Right cardiac atrium (tissue), 5 donors: Measurements from ENCODE around the gene MORC1. TPM values are rescaled to one million over a fixed set of nuclear protein-coding genes. Genes with fewer than 3 reads are reported as not detected.

Experiments used
- ATAC-seq, 2 donors: fragments of 200-7000 bp; cut with Tn5 transposase; one replicate each; pipeline versions ENCODE4 v1.8.0 to v1.9.1; 2020; ENCODE audit warnings: moderate library complexity in 2 of 2, mild to moderate bottlenecking in 1 of 2
- DNase-seq, 3 donors: peaks; one replicate each; pipeline ENCODE4 v3.0.0-alpha.2; 2020
- H3K27ac ChIP-seq: one replicate; pipeline ENCODE4 v1.5.1; 2013; ENCODE audit warnings: mild to moderate bottlenecking, low read length, control low read depth, moderate library complexity
- H3K27me3 ChIP-seq: one replicate; pipeline ENCODE4 v1.6.1; 2013; ENCODE audit not compliant: control insufficient read depth, insufficient read depth
- H3K4me1 ChIP-seq: one replicate; pipeline ENCODE4 v1.6.1; 2013; ENCODE audit warnings: low read length; ENCODE audit not compliant: control insufficient read depth, insufficient read depth
- H3K4me3 ChIP-seq: one replicate; pipeline ENCODE4 v1.5.1; 2013; ENCODE audit warnings: low read length, control low read depth
- H3K9me3 ChIP-seq: one replicate; pipeline ENCODE4 v1.6.1; 2013; ENCODE audit warnings: low read length; ENCODE audit not compliant: control insufficient read depth
- WGBS: extraction: QIAGEN DNeasy Blood & Tissue Kit; methylation state at CpG from one replicate; pipeline ENCODE4 v1.1.7; 2013; 5-methylcytosine and 5-hydroxymethylcytosine counted together
- intact Hi-C, 4 donors: fragments of 100-400 bp; cut with DNase I; formaldehyde crosslinking; loops; one replicate each; pipeline versions ENCODE4 v1.11.0 to v1.14.0; 2022 to 2023
- polyA plus RNA-seq: library from polyadenylated mRNA; stranded (reverse); fragments of 200-250 nt; gene quantifications from one replicate; pipeline ENCODE4 v1.2.3, GENCODE V29; 2013
- total RNA-seq, 4 donors: library from RNA; stranded (reverse); fragmentation: NEBNext Ultra II Directional; extraction: Animal tissue kit (Norgen Biotek cat#: 25700); gene quantifications; one replicate each; pipeline ENCODE4 v1.2.1, GENCODE V29; 2021
- donor health status: healthy with polysubstance abuse.
- donor health status: DM: no; HTN: yes; CAD: no.
- donor health status: DM: no; HTN: no; CAD: no.
- donor health status: DM: no; HTN: yes; CAD: no; lungs with severe emphysema.
- donor health status: DM: yes; HTN: yes; CAD: no.

MORC1 gene
- total and polyA plus RNA-seq, 5 donors = not detected

DNA sequence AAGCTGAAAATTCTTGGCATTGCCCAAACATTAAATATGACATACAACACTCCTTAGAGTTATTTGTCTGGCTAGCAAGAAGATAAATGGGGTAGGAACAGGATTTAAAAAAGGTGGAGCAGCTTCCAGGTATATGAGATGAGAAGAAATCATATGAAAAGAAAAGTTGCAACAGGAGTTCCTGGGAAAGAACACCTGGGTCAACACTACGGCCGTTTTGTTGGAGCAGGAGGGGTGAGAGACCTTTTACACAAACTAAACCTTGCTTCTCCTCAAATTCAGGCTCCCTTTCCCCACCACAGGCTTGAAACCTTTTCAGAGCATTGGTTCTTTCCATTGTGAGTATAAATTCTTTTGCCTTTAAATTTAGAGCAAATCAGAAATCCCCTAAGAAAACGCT, 145.5 kb downstream of the MORC1 start:
- H3K9me3 ChIP-seq = no peaks in the 10 kb centered on the region
- H3K4me1 ChIP-seq = no peaks in the 10 kb centered on the region
- no peak overlapping the region for H3K4me3 ChIP-seq
- intact Hi-C loops = no loop called here
- no peak overlapping the region for H3K27ac ChIP-seq
- DNase-seq (no peak), ATAC-seq (no peak)
- no peaks in the 10 kb centered on the region for H3K27me3 ChIP-seq
- WGBS = 83% methylated on average over 3 of the region's 3 CpGs

DNA sequence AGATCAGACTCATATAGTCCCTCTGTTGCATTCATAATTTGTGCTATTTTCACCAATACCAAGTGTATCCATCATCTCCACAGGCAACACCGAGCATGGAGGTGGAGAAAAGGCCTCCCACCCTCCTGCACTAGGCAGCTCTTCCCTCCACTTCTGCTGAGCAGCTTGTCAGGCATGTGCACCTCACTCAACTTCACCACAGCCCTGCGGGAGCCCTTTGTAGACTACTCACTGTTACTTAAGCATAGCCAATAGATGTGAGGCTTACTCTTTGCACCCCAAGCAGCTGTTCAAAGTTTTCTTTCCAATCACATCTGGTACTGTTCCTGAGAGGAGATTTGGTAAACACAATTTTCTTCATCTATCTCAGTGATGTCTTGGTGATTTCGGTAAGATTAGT, 147.4 kb downstream of the MORC1 start:
- Histone ChIP-seq H3K9me3 (no peaks in the 10 kb centered on the region), H3K27me3 (no peaks in the 10 kb centered on the region), H3K4me3 (no peak overlapping the region), H3K4me1 (no peaks in the 10 kb centered on the region), H3K27ac (no peak overlapping the region)
- ATAC-seq (no peak), DNase-seq (no peak)
- intact Hi-C loops = no loop called here
- WGBS = 57% methylated on average over 3 of the region's 3 CpGs

- Histone ChIP-seq H3K4me3 (no peak overlapping the region), H3K27ac (no peak overlapping the region), H3K4me1 (no peaks in the 10 kb centered on the region), H3K9me3 (no peaks in the 10 kb centered on the region), H3K27me3 (no peaks in the 10 kb centered on the region)
- intact Hi-C loops = no loop called here
- DNase-seq (no peak), ATAC-seq (no peak)
- 88% methylated on average over 3 of the region's 3 CpGs for WGBS
These were observed 151.2 kb downstream of the MORC1 start for GRCh38 chr3:108966773-108967172.

DNA sequence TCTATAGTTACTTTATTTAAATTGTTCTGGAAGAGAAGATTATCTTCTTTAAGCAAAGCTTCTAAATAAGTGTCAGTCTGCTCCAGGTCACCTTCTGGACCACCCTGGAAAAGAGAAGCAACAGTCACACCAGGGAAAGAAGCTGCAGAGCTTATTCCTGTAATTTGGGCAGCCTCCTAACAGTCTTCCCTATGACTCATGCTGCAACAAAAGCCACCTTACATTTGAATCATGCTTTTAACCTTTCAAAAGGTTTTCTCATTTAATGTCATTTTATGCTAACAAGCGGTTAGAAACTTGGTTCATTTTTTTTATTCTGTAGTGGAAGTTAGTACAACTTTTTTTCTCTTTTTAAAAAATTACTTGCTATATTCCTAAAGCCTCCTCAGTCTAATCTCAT, 158.9 kb downstream of the MORC1 start:
- H3K4me1 ChIP-seq = no peaks in the 10 kb centered on the region
- 87% methylated on average over 1 of the region's 1 CpG for WGBS
- H3K4me3 ChIP-seq = no peak overlapping the region
- H3K27ac ChIP-seq = no peak overlapping the region
- intact Hi-C loops = no loop called here
- DNase-seq (no peak), ATAC-seq (no peak)
- no peaks in the 10 kb centered on the region for H3K9me3 ChIP-seq
- H3K27me3 ChIP-seq = no peaks in the 10 kb centered on the region

DNA sequence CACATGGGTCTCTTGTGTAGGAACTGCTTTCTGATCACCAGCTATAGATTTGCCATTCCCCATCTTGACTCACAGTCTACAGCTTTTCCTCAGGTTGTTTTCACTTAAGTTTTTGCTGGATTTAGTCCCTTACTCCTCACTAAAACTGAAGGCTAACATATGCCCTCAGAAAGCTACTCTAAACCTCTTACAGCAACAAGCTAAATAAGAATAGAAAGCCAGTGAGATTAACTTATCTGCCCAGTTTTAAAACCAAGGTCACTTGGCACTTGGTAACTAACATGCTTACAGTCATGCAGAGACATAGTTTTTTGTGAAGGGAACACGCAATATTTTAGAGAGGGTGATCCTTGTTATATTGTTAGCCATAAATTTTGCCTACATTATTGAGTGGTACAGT, 164.2 kb downstream of the MORC1 start, which contains the start of gene GUCA1C:
Gene GUCA1C, minus strand, starts transcription at position 180 of the 400 bp plus-strand sequence. Its CDS starts 117 bp downstream, at position 63.
- DNase-seq (no peak), ATAC-seq (no peak)
- Histone ChIP-seq H3K4me3 (no peak within 1 kb of the TSS), H3K27ac (no peak within 1 kb of the TSS), H3K4me1 (no peaks in the 10 kb centered on the region), H3K27me3 (no peaks in the 10 kb centered on the region), H3K9me3 (no peaks in the 10 kb centered on the region)
- intact Hi-C loops = no loop called here
- 91% methylated on average over 1 of the region's 1 CpG for WGBS

GRCh38 chr3:108953210-108953609, 164.7 kb downstream of the MORC1 start:
- DNase-seq (no peak), ATAC-seq (no peak)
- no peak overlapping the region for H3K27ac ChIP-seq
- no peak overlapping the region for H3K4me3 ChIP-seq
- H3K27me3 ChIP-seq = no peaks in the 10 kb centered on the region
- intact Hi-C loops = no loop called here
- H3K9me3 ChIP-seq = no peaks in the 10 kb centered on the region
- no peaks in the 10 kb centered on the region for H3K4me1 ChIP-seq
- WGBS = 68% methylated on average over 4 of the region's 4 CpGs

DNA sequence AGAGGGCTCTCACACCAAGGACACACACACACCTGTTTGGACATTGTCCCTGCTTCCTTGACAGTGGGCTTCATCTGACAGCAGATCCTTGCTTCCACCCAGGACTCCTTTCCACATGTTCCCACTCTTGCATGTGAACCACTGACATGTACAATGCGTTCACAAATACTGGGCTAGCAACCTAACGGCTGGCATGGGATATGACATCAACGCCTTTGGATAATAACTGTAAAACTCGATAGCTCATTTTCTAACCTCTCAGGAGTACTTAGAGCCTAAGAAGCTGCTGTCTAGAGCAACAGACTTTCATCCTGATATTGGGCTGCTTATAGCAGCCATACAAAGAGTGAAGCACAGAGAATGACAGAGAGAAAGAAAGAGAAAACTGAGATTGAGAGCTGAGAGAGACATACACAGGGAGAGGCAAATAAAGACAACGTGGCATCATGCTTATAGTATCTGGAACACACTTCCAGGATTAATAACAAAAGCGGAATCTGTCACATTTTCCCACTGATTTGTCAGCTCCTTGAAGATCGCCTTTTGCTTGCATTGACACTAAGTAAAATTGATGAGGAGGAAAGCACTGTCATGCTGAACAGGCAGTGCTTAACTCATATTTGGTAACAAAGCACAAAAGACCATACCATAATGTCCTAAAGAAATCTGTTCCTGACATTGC, 166.0 kb downstream of the MORC1 start:
- Histone ChIP-seq H3K9me3 (no peaks in the 10 kb centered on the region), H3K27ac (no peak overlapping the region), H3K4me3 (no peak overlapping the region), H3K4me1 (no peaks in the 10 kb centered on the region), H3K27me3 (no peaks in the 10 kb centered on the region)
- 65% methylated on average over 7 of the region's 7 CpGs for WGBS
- DNase-seq (no peak), ATAC-seq (no peak)
- intact Hi-C loops = no loop called here

DNA sequence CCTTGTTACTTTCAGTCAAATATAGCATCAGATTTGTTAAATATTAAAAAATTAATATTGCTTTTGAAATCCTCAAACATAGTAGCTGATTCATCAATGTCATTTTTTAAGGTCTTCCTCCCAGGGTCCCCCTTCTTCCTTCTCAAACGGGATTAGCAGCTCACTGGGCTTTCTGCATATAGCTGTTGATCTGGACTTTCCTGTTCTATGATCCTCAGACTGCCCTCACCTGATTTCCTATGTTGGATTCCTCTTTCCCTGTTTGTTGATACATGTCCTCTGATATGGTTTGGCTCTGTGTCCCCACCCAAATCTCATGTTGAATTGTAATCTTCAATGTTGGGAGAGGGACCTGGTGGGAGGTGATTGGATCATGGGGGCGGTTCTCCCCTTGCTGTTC, 170.1 kb downstream of the MORC1 start:
- Histone ChIP-seq H3K4me3 (no peak overlapping the region), H3K4me1 (no peaks in the 10 kb centered on the region), H3K27ac (no peak overlapping the region), H3K27me3 (no peaks in the 10 kb centered on the region), H3K9me3 (no peaks in the 10 kb centered on the region)
- DNase-seq (no peak), ATAC-seq (no peak)
- intact Hi-C loops = no loop called here
- WGBS = 57% methylated on average over 2 of the region's 2 CpGs

DNA sequence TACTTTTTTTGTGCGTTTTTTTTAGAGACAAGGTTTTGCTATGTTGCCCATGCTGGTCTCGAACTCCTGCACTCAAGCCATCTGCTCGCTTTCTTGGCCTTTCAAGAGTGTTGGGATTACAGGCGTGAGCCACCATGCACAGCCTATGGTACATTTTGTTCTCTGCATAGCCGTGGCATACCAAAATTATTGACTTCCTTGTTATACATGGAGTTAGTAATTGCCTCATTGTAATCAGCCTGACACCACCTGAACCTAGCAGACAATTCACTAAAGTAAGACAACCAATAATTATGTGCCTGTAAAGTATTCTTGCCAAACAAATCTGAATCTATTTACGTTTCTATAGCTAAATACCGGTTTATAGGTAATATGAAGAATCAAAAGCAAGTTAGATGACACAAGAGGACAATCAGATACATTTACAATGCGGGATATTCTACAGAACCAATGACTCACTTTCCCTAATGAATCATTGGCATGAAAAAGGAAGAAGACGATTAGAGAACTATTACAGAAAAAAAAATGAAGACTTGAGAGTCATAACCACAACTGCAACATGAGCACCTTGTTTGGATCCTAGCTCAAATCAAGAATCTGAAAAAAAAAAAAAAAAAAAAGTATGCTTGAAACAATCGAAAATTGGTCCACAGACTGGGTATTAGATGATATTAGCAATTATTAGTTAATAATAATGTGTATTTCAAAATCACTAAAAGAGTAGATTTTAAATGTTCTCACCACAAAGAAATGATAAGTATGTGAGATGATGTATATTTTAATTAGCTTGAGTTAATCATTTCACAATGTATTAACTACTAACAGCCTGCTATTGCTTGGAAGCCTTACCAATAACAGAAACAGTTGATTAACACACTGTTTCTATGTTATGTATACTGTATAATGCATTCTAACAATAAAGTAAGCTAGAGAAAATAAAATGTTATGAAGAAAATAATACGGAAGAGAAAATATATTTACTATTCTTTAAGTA, 171.3 kb downstream of the MORC1 start:
- Histone ChIP-seq H3K27ac (no peak overlapping the region), H3K27me3 (no peaks in the 10 kb centered on the region), H3K4me3 (no peak overlapping the region), H3K4me1 (no peaks in the 10 kb centered on the region), H3K9me3 (no peaks in the 10 kb centered on the region)
- WGBS = 82% methylated on average over 11 of the region's 11 CpGs
- ATAC-seq (no peak), DNase-seq (no peak)
- intact Hi-C loops = no loop called here

DNA sequence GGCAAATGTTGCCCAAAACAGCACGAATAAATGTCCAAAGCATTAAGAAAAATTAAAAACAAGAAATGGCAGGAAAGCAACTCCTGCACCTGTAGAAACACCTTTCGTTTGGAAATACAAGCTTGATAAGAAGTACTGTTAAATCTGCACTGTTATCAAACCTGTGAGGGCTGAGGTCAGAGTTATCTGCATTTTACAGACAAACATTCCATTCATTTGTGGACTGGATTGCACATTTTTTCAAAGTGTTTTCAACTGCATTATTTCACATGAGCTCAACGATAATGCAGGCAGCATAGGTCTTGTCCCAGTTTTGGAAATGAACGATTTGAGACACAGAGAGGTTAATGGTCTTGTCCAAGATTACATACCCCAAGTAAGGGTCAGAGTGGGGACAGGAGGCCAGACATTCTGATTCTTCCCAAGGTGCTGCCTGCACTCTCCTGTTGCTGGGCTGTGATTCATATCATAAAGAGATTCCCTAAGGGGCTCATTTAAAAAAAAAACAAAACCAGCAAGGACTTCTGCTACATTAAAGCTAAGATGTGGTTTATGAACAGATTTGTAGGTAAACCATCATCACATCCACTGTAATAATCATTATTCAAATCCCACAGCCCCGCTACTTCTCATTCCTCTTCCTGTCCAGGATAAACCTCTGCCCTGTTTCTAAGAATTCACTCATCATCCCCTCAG, 177.2 kb downstream of the MORC1 start:
- no peak overlapping the region for H3K27ac ChIP-seq
- 31% methylated on average over 5 of the region's 5 CpGs for WGBS

DNA sequence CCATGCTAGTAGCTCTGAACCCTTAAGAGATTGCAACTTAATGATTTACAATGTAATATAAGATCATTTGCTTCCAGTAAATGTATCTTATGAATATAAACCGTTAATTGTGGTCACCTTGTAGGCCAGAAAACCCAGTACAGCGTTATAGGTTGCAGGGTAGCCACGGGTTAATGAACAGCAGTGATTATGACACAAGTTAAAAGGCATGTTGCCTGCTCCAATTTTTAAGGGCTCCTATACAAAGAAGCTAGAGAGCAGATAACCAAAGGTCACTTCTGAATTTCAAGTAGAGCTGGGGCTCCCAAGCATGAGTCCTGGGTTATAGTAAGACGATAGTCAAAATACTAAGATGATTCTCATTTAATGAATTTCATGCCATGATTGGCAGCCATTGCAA, 177.8 kb downstream of the MORC1 start:
- intact Hi-C loops = no loop called here
- WGBS = 50% methylated on average over 4 of the region's 4 CpGs
- Histone ChIP-seq H3K4me1 (no peaks in the 10 kb centered on the region), H3K27ac (no peak overlapping the region), H3K9me3 (no peaks in the 10 kb centered on the region), H3K4me3 (no peak overlapping the region), H3K27me3 (no peaks in the 10 kb centered on the region)
- DNase-seq (no peak), ATAC-seq (no peak)

More for the DNA sequence above, 177.2 kb downstream of the MORC1 start:
- Histone ChIP-seq H3K4me1 (no peaks in the 10 kb centered on the region), H3K27me3 (no peaks in the 10 kb centered on the region), H3K4me3 (no peak overlapping the region), H3K9me3 (no peaks in the 10 kb centered on the region)
- intact Hi-C loops = no loop called here
- ATAC-seq (no peak), DNase-seq (no peak)
